HCT116 (cell line): Measurements from ENCODE around the gene KANK2.

Experiments
- CTCF ChIP-seq, 3 experiments: fragments of 200-600 bp in 1 of 3; sonication (generic) in 1 of 3; IDR thresholded peaks in 2 of 3; conservative IDR thresholded peaks in 1 of 3; 2 replicates each; pipeline ENCODE4 v1.5.1; 2012 to 2017; ENCODE audit warnings: low read depth in 2 of 3, low read length in 2 of 3, antibody characterized with exemption in 1 of 3, borderline replicate concordance in 1 of 3, control low read depth in 1 of 3, mild to moderate bottlenecking in 1 of 3, mixed read lengths in 1 of 3, mixed run types in 1 of 3, moderate library complexity in 1 of 3; ENCODE audit not compliant: insufficient read depth in 1 of 3
- EZH2 ChIP-seq: fragments of 200-600 bp; sonication (generic); IDR thresholded peaks from 2 replicates; pipeline ENCODE4 v1.6.1; 2017; ENCODE audit warnings: antibody characterized with exemption, mixed run types
- MAX ChIP-seq: IDR thresholded peaks from 2 replicates; pipeline ENCODE4 v1.6.1; 2012
- POLR2A ChIP-seq: IDR thresholded peaks from 2 replicates; pipeline ENCODE4 v1.7.0; 2011; ENCODE audit warnings: borderline replicate concordance; ENCODE audit not compliant: insufficient read depth, insufficient read length; ENCODE audit errors: extremely low read depth
- POLR2AphosphoS5 ChIP-seq: IDR thresholded peaks from 2 replicates; pipeline ENCODE4 v1.6.1; 2011; ENCODE audit warnings: mild to moderate bottlenecking, low read depth, low read length, moderate library complexity
- RAD21 ChIP-seq: IDR thresholded peaks from 2 replicates; pipeline ENCODE4 v1.6.1; 2012; ENCODE audit warnings: low read depth, mild to moderate bottlenecking
- SIN3A ChIP-seq: IDR thresholded peaks from 2 replicates; pipeline ENCODE4 v1.6.1; 2012; ENCODE audit warnings: low read depth
- TCF7L2 ChIP-seq: IDR thresholded peaks from 2 replicates; pipeline ENCODE4 v1.7.0; 2011; ENCODE audit warnings: borderline replicate concordance, inconsistent platforms; ENCODE audit not compliant: insufficient read depth, insufficient read length; ENCODE audit errors: extremely low read depth
- TF ChIP-seq, protein P1 (sequence below): IDR thresholded peaks from 2 replicates; pipeline ENCODE4 v1.6.1; 2012; ENCODE audit warnings: low read depth

- TF ChIP-seq EZH2: no peak
- no peak for TF ChIP-seq MAX
- TF ChIP-seq, protein P1, sequence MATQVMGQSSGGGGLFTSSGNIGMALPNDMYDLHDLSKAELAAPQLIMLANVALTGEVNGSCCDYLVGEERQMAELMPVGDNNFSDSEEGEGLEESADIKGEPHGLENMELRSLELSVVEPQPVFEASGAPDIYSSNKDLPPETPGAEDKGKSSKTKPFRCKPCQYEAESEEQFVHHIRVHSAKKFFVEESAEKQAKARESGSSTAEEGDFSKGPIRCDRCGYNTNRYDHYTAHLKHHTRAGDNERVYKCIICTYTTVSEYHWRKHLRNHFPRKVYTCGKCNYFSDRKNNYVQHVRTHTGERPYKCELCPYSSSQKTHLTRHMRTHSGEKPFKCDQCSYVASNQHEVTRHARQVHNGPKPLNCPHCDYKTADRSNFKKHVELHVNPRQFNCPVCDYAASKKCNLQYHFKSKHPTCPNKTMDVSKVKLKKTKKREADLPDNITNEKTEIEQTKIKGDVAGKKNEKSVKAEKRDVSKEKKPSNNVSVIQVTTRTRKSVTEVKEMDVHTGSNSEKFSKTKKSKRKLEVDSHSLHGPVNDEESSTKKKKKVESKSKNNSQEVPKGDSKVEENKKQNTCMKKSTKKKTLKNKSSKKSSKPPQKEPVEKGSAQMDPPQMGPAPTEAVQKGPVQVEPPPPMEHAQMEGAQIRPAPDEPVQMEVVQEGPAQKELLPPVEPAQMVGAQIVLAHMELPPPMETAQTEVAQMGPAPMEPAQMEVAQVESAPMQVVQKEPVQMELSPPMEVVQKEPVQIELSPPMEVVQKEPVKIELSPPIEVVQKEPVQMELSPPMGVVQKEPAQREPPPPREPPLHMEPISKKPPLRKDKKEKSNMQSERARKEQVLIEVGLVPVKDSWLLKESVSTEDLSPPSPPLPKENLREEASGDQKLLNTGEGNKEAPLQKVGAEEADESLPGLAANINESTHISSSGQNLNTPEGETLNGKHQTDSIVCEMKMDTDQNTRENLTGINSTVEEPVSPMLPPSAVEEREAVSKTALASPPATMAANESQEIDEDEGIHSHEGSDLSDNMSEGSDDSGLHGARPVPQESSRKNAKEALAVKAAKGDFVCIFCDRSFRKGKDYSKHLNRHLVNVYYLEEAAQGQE: no peak
- no peak for TF ChIP-seq CTCF (IDR thresholded peaks at IDR 0.05 in 2 of 3, conservative IDR thresholded peaks at IDR 0.05 in 1 of 3; ENCODE audit: borderline replicate concordance in 1 of 3, insufficient read depth in 1 of 3, low read depth in 2 of 3, low read length in 2 of 3)
- TF ChIP-seq POLR2A: no peak
- TF ChIP-seq POLR2AphosphoS5: no peak
- TF ChIP-seq SIN3A: no peak
- TF ChIP-seq RAD21: no peak
- no peak for TF ChIP-seq TCF7L2
Observed at GRCh38 chr19:11165486-11166030, 31.8 kb downstream of the KANK2 start.
